ENCODE data around the gene FOXL3.

FOXL3 gene

DNA sequence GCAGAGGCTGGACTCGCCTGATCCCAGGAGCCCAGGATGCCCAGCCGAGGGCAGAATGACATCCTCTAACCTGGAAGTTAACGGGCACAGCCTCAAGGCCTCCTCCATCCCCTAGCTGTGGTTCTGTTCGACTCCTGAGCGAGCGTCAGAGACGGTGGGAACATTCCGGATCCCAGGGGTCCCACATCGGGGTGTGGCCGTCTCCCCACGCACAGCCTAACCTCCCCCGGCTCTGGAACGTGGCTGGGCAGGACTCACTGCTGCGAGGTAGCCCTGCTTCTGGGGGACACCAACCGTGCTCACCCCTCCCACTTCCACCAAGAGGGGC, 8.4 kb downstream of the FOXL3 start:
- in situ Hi-C loops (cut with HindIII; ENCODE audit: low sequenced_read_pairs) = no loop called here
- TF ChIP-seq, protein P1, sequence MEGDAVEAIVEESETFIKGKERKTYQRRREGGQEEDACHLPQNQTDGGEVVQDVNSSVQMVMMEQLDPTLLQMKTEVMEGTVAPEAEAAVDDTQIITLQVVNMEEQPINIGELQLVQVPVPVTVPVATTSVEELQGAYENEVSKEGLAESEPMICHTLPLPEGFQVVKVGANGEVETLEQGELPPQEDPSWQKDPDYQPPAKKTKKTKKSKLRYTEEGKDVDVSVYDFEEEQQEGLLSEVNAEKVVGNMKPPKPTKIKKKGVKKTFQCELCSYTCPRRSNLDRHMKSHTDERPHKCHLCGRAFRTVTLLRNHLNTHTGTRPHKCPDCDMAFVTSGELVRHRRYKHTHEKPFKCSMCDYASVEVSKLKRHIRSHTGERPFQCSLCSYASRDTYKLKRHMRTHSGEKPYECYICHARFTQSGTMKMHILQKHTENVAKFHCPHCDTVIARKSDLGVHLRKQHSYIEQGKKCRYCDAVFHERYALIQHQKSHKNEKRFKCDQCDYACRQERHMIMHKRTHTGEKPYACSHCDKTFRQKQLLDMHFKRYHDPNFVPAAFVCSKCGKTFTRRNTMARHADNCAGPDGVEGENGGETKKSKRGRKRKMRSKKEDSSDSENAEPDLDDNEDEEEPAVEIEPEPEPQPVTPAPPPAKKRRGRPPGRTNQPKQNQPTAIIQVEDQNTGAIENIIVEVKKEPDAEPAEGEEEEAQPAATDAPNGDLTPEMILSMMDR (IDR thresholded peaks at IDR 0.05; ENCODE audit: low read depth, low read length) = no peak
- no peak for DNase-seq (ENCODE audit: low read depth, low spot score)
- no peak overlapping the region for H3K4me3 ChIP-seq (ENCODE audit: low read depth, low read length)

DNA sequence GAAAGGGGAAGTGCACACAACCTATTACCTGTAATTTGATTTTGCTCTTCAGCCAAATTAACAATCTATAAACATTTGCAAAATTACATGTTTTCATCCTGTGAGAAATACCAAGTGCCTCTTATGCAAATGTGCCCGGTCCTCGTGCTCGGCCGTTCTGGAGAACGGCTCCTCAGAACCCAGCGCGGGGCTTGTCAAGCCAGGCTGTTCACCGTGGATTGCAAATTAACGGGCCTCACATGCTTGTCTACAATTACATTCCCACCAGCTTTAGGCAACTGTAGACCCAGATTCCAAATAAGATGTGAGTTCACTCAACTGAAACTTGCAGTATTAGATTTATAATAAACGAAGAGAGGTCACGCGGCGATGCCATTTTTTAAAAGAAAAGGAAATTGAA, 8.8 kb downstream of the FOXL3 start:
- H3K4me3 ChIP-seq (ENCODE audit: low read depth, low read length) = no peak overlapping the region
- TF ChIP-seq, protein P1 (IDR thresholded peaks at IDR 0.05; ENCODE audit: low read depth, low read length) = no peak
- no peak for DNase-seq (ENCODE audit: low read depth, low spot score)
- in situ Hi-C loops (cut with HindIII; ENCODE audit: low sequenced_read_pairs) = no loop called here

DNA sequence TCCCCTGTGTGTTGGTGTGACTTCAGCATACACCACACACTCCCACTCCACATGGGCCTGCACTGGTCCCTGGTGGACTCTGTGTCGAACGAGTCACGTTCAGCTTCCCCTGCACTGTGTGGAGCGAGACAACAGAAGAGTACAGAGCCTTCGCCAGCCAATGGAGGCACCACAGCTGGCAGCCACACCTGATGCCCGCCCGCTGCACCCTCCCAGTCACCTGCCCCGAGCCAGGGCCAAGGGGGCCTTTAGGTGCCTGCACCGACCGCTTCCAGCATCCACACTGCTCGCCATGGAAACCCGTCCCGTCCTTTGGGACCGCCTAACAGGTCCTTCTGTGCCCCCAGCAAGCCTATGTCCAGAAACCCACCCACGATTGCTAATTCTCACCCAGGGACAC, 9.2 kb downstream of the FOXL3 start:
- TF ChIP-seq, protein P1 (IDR thresholded peaks at IDR 0.05; ENCODE audit: low read depth, low read length) = no peak
- no peak for DNase-seq (ENCODE audit: low read depth, low spot score)
- in situ Hi-C loops (cut with HindIII; ENCODE audit: low sequenced_read_pairs) = no loop called here
- no peak overlapping the region for H3K4me3 ChIP-seq (ENCODE audit: low read depth, low read length)

DNA sequence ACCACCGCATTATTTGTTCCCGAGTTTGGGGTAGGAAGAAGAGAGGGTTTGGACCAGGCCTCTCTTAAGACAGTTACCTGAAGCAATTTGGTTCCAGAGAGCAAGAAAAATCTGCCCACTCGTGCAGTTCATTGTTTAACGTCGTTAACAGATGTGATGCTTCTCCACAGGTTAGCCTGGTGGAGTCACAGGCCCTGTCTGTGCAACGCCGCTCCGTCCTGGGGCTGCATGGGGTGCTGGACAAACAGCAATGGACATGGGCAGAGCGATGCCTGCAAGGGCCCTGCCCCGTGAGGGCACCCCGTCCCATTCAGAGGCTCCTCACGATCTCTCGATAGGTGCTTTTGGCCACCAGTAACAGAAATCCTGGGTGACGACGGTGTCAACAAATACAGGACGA, 9.7 kb downstream of the FOXL3 start:
- H3K4me3 ChIP-seq (ENCODE audit: low read depth, low read length) = no peak overlapping the region
- in situ Hi-C loops (cut with HindIII; ENCODE audit: low sequenced_read_pairs) = no loop called here
- DNase-seq (ENCODE audit: low read depth, low spot score) = no peak
- TF ChIP-seq, protein P1 (IDR thresholded peaks at IDR 0.05; ENCODE audit: low read depth, low read length) = no peak

DNA sequence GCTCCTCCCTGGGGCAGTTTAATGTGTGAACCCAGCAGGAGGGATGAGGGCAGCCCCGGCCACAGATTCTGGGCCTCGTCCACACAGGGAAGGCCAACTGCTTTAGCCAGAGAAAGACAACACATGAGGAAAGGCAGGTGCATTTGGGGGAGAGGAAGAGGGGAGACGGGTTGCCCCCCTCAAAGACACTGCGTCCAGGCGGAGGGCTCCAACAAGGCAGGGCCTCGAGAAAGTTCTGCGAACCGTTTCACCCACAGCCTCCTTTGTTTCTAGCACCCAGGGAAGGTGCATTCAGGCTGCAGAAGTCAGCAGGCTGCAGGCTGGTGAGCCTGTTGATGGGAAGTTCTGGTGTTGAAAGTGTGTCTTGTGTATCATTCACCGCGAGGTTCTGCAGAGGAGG, 10.1 kb downstream of the FOXL3 start:
- TF ChIP-seq, protein P1 (IDR thresholded peaks at IDR 0.05; ENCODE audit: low read depth, low read length) = no peak
- H3K4me3 ChIP-seq (ENCODE audit: low read depth, low read length) = no peak overlapping the region
- DNase-seq (ENCODE audit: low read depth, low spot score) = no peak
- in situ Hi-C loops (cut with HindIII; ENCODE audit: low sequenced_read_pairs) = no loop called here

DNA sequence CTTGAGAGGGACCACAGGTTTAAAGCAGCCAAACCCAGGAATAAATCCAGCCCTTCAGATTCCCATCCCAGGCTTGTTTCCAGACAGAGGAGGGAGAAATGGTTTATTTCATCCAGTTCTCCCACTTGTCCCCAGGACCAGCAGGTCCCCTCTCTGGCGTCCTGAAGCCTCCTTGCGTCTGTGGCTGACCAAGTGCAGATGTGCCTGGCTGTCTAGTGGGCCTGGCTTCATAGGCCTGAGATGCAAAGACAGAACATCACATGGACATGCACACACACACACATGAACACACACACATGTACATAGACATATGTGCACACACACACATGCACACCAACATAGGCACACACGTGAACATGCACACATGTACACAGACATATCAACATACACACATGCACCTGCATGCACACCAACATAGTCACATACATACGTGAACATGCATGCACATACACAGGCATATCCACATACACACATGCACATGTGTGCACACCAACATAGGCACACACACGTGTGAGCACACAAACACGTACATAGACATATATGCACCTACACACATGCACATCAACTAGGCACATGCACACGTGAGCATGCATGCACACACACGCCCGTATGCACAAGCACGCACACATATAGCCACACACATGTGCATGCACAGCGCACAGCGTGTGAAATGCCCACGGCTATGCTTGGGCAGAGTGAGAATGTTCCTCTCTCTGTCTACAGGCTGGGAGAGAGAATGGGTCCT, 10.7 kb downstream of the FOXL3 start:
- no peak for DNase-seq (ENCODE audit: low read depth, low spot score)
- in situ Hi-C loops (cut with HindIII; ENCODE audit: low sequenced_read_pairs) = no loop called here
- TF ChIP-seq, protein P1 (IDR thresholded peaks at IDR 0.05; ENCODE audit: low read depth, low read length) = no peak
- no peak overlapping the region for H3K4me3 ChIP-seq (ENCODE audit: low read depth, low read length)

Data from astrocyte of the spinal cord (primary cell).